Measurements from ENCODE around the gene CFAP299. TPM values are rescaled to one million over a fixed set of nuclear protein-coding genes. Genes with fewer than 3 reads are reported as not detected.

Gene CFAP299
- total RNA-seq, 1 donor from 2014 or later, result 5.1 TPM

GRCh38 chr4:80382090-80382832 is 46.7 kb downstream of the CFAP299 start:
- Histone ChIP-seq H3K27ac (no peak overlapping the region), H3K9me3 (no peaks in the 10 kb centered on the region), H3K36me3 (no peaks in the 10 kb centered on the region), H3K4me1 (no peaks in the 10 kb centered on the region), H3K27me3 (ENCODE audit: low read depth) (no peaks in the 10 kb centered on the region), H3K4me3 (no peak overlapping the region)
- DNase-seq, result no peak
- intact Hi-C loops (cut with DNase I), result no loop called here
- ATAC-seq, result no peak
- no peak for TF ChIP-seq CTCF (IDR thresholded peaks at IDR 0.05)

- DNase-seq, result peak; percentile 40
These were observed 50.1 kb downstream of the CFAP299 start for GRCh38 chr4:80385397-80386280.

GRCh38 chr4:80386281-80386886 is 50.9 kb downstream of the CFAP299 start:
- ATAC-seq (peak in 1 of 2 donors; percentile 62), DNase-seq (peak; percentile 33)
- H3K36me3 ChIP-seq, result no peaks in the 10 kb centered on the region
- no peaks in the 10 kb centered on the region for H3K4me1 ChIP-seq
- no peak for TF ChIP-seq CTCF (IDR thresholded peaks at IDR 0.05)
- no peaks in the 10 kb centered on the region for H3K27me3 ChIP-seq (ENCODE audit: low read depth)
- no peak overlapping the region for H3K4me3 ChIP-seq
- H3K27ac ChIP-seq, result no peak overlapping the region
- no peaks in the 10 kb centered on the region for H3K9me3 ChIP-seq
- intact Hi-C loops (cut with DNase I), result no loop called here

More at GRCh38 chr4:80385397-80386280, 50.1 kb downstream of the CFAP299 start:
- Histone ChIP-seq H3K9me3 (no peaks in the 10 kb centered on the region), H3K36me3 (no peaks in the 10 kb centered on the region), H3K4me1 (no peaks in the 10 kb centered on the region), H3K27me3 (ENCODE audit: low read depth) (no peaks in the 10 kb centered on the region), H3K4me3 (no peak overlapping the region), H3K27ac (no peak overlapping the region)
- TF ChIP-seq CTCF (IDR thresholded peaks at IDR 0.05), result no peak
- peak in 1 of 2 donors; percentile 37 for ATAC-seq
- intact Hi-C loops (cut with DNase I), result no loop called here

GRCh38 chr4:80387390-80388283 is 52.1 kb downstream of the CFAP299 start:
- ATAC-seq, result peak; percentile 19 to 34
- Histone ChIP-seq H3K36me3 (no peaks in the 10 kb centered on the region), H3K4me3 (no peak overlapping the region), H3K9me3 (no peaks in the 10 kb centered on the region), H3K27me3 (ENCODE audit: low read depth) (no peaks in the 10 kb centered on the region), H3K27ac (no peak overlapping the region), H3K4me1 (no peaks in the 10 kb centered on the region)
- TF ChIP-seq CTCF (IDR thresholded peaks at IDR 0.05), result no peak
- intact Hi-C loops (cut with DNase I), result no loop called here
- no peak for DNase-seq

GRCh38 chr4:80388284-80388607 is 52.7 kb downstream of the CFAP299 start:
- no peak for TF ChIP-seq CTCF (IDR thresholded peaks at IDR 0.05)
- Histone ChIP-seq H3K27ac (no peak overlapping the region), H3K27me3 (ENCODE audit: low read depth) (no peaks in the 10 kb centered on the region), H3K36me3 (no peaks in the 10 kb centered on the region), H3K4me1 (no peaks in the 10 kb centered on the region), H3K9me3 (no peaks in the 10 kb centered on the region), H3K4me3 (no peak overlapping the region)
- intact Hi-C loops (cut with DNase I), result no loop called here
- DNase-seq (no peak), ATAC-seq (no peak)
